Natural killer cell (primary cell): ENCODE measurements around the gene MRPL43. TPM values are rescaled to one million over a fixed set of nuclear protein-coding genes. Genes with fewer than 3 reads are reported as not detected.
"Not testable (repeated sequence)": the region's sequence is repeated elsewhere in the genome, so short reads cannot be mapped to it uniquely, and the experiment has no call there.

Experiments
- ATAC-seq, 3 donors: fragments of 150-1000 bp in 2 of 3; fragments of 200-7000 bp in 1 of 3; cut with Tn5 transposase; 1 replicate in 1 of 3; 2 replicates in 2 of 3; pipeline ENCODE4 v1.10.0; 2021; ENCODE audit warnings: mild to moderate bottlenecking in 2 of 3, moderate library complexity in 2 of 3
- DNase-seq, 2 donors: peaks; one replicate each; pipeline versions ENCODE4 v3.0.0 to v3.0.0-alpha.2; 2013 to 2021; ENCODE audit warnings: mixed read lengths in 1 of 2
- H3K27ac ChIP-seq: one replicate; pipeline ENCODE4 v1.5.1; 2013; ENCODE audit warnings: mild to moderate bottlenecking, low read length
- H3K27me3 ChIP-seq: one replicate; pipeline ENCODE4 v1.6.1; 2013; ENCODE audit warnings: low read length; ENCODE audit not compliant: control insufficient read depth, insufficient read depth
- H3K36me3 ChIP-seq: one replicate; pipeline ENCODE4 v1.6.1; 2013; ENCODE audit warnings: low read length; ENCODE audit not compliant: control insufficient read depth, insufficient read depth
- H3K4me1 ChIP-seq: one replicate; pipeline ENCODE4 v1.6.1; 2013; ENCODE audit warnings: low read length; ENCODE audit not compliant: control insufficient read depth, insufficient read depth
- H3K4me3 ChIP-seq: one replicate; pipeline ENCODE4 v1.5.1; 2013; ENCODE audit warnings: low read length
- H3K9me3 ChIP-seq: one replicate; pipeline ENCODE4 v1.6.1; 2013; ENCODE audit warnings: low read length; ENCODE audit not compliant: control insufficient read depth, insufficient read depth
- H3K27ac Mint-ChIP-seq, 2 donors: one replicate each; pipeline ENCODE4 v1.8.0; 2022; ENCODE audit warnings: mild to moderate bottlenecking in 2 of 2, mixed read lengths in 2 of 2, moderate library complexity in 1 of 2
- H3K27me3 Mint-ChIP-seq, 2 donors: one replicate each; pipeline ENCODE4 v1.8.0; 2022; ENCODE audit warnings: low read depth in 2 of 2, mixed read lengths in 2 of 2
- H3K36me3 Mint-ChIP-seq: one replicate; pipeline ENCODE4 v1.8.0; 2022; ENCODE audit warnings: mixed read lengths
- H3K4me1 Mint-ChIP-seq, 2 donors: one replicate each; pipeline ENCODE4 v1.8.0; 2022; ENCODE audit warnings: mixed read lengths in 2 of 2
- H3K4me3 Mint-ChIP-seq: one replicate; pipeline ENCODE4 v1.8.0; 2022; ENCODE audit warnings: mild to moderate bottlenecking, moderate library complexity, mixed read lengths
- H3K9me3 Mint-ChIP-seq, 2 donors: one replicate each; pipeline ENCODE4 v1.8.0; 2022; ENCODE audit warnings: mixed read lengths in 2 of 2
- CTCF ChIP-seq: fragments of 200-600 bp; IDR thresholded peaks from one replicate; pipeline ENCODE4 v1.8.0; 2022; ENCODE audit warnings: antibody characterized with exemption
- WGBS: methylation state at CpG from one replicate; pipeline ENCODE4 v1.1.7; 2013; ENCODE audit warnings: missing lambda C conversion rate; ENCODE audit not compliant: insufficient coverage; 5-methylcytosine and 5-hydroxymethylcytosine counted together
- intact Hi-C: fragments of 100-400 bp; cut with micrococcal nuclease; formaldehyde crosslinking; loops from one replicate; pipeline ENCODE4 v1.14.2; 2022
- total RNA-seq, 4 donors: library from RNA; stranded (reverse); fragments of 120-200 nt in 1 of 4; gene quantifications; one replicate each; pipeline versions ENCODE4 v1.2.3 to v1.2.4, GENCODE V29; 2013 to 2022

MRPL43 gene
- total RNA-seq, 3 donors from 2014 or later (not counting 1 experiment from before 2014, with no cell fraction given), result 27.2 to 42.0 (median 33.1) TPM

- Histone ChIP-seq H3K27me3 (no peaks in the 10 kb centered on the region), H3K27ac (no peak overlapping the region), H3K9me3 (no peaks in the 10 kb centered on the region), H3K4me3 (no peak overlapping the region), H3K4me1 (no peaks in the 10 kb centered on the region), H3K36me3 (peaks cover 14% of the 10 kb centered on the region)
- Mint-ChIP-seq H3K27me3 (no peaks in the 10 kb centered on the region), H3K4me1 (no peaks in the 10 kb centered on the region), H3K4me3 (no peak overlapping the region), H3K9me3 (no peaks in the 10 kb centered on the region), H3K36me3 (peaks cover 8% of the 10 kb centered on the region), H3K27ac (no peak overlapping the region)
- TF ChIP-seq CTCF, result no peak
- ATAC-seq (no peak), DNase-seq (peak in 1 of 2 donors; percentile 4)
- 90% methylated on average over 5 of the region's 6 CpGs for WGBS
- intact Hi-C loops, result no loop called here
Measured at GRCh38 chr10:100977436-100977835, 9.9 kb downstream of the MRPL43 start.

- no peak overlapping the region for H3K27ac ChIP-seq
- no peak for TF ChIP-seq CTCF
- H3K9me3 ChIP-seq, result no peaks in the 10 kb centered on the region
- no peak for ATAC-seq
- H3K36me3 Mint-ChIP-seq, result peaks cover 8% of the 10 kb centered on the region
- intact Hi-C loops, result no loop called here
- H3K27me3 ChIP-seq, result no peaks in the 10 kb centered on the region
- no peaks in the 10 kb centered on the region for H3K27me3 Mint-ChIP-seq
- no peak overlapping the region for H3K4me3 Mint-ChIP-seq
- no peak overlapping the region for H3K27ac Mint-ChIP-seq
- no peaks in the 10 kb centered on the region for H3K9me3 Mint-ChIP-seq
- H3K4me1 Mint-ChIP-seq, result no peaks in the 10 kb centered on the region
- 89% methylated on average over 3 of the region's 3 CpGs for WGBS
- H3K4me3 ChIP-seq, result no peak overlapping the region
- DNase-seq, result no peak
- no peaks in the 10 kb centered on the region for H3K4me1 ChIP-seq
- peaks cover 14% of the 10 kb centered on the region for H3K36me3 ChIP-seq
Measured at GRCh38 chr10:100976906-100977305, 10.4 kb downstream of the MRPL43 start.

GRCh38 chr10:100975397-100975796, 11.9 kb downstream of the MRPL43 start:
- not testable (repeated sequence) for H3K4me1 Mint-ChIP-seq

GRCh38 chr10:100972904-100973535, 14.3 kb downstream of the MRPL43 start:
- Mint-ChIP-seq H3K36me3 (no peaks in the 10 kb centered on the region), H3K4me1 (peaks cover 9 to 27% of the 10 kb centered on the region in 2 donors), H3K27me3 (no peaks in the 10 kb centered on the region), H3K27ac (no peak overlapping the region), H3K9me3 (no peaks in the 10 kb centered on the region), H3K4me3 (no peak overlapping the region)
- TF ChIP-seq CTCF, result no peak
- Histone ChIP-seq H3K4me3 (no peak overlapping the region), H3K36me3 (no peaks in the 10 kb centered on the region), H3K4me1 (peaks cover 14% of the 10 kb centered on the region), H3K27me3 (no peaks in the 10 kb centered on the region), H3K27ac (no peak overlapping the region), H3K9me3 (no peaks in the 10 kb centered on the region)
- intact Hi-C loops, result no loop called here
- no peak for DNase-seq
- no peak for ATAC-seq
- 92% methylated on average over 6 of the region's 6 CpGs for WGBS

More at GRCh38 chr10:100975397-100975796, 11.9 kb downstream of the MRPL43 start:
- H3K36me3 ChIP-seq, H3K27ac Mint-ChIP-seq, H3K4me3 Mint-ChIP-seq, H3K9me3 ChIP-seq, H3K27me3 ChIP-seq, DNase-seq, ATAC-seq, H3K27me3 Mint-ChIP-seq, H3K9me3 Mint-ChIP-seq, H3K36me3 Mint-ChIP-seq, H3K4me1 ChIP-seq, intact Hi-C loops, H3K27ac ChIP-seq, H3K4me3 ChIP-seq: not testable (repeated sequence)
- WGBS, result 88% methylated on average over 8 of the region's 8 CpGs
